H1 (cell line): ENCODE results near the gene EXOSC10. TPM values are rescaled to one million over a fixed set of nuclear protein-coding genes. Genes with fewer than 3 reads are reported as not detected.

Source experiments
- CTCF ChIA-PET: fragments of 300-600 bp; sonication (Branson Sonifier 250); formaldehyde crosslinking; loops from one replicate; lab custom pipeline; 2021; ENCODE audit not compliant: partially characterized antibody; lab: Charles Lee
- POLR2A ChIA-PET: fragments of 300-600 bp; sonication (Branson Sonifier 250); formaldehyde crosslinking; loops from one replicate; lab custom pipeline; 2021; ENCODE audit warnings: inconsistent platforms; ENCODE audit not compliant: partially characterized antibody; lab: Charles Lee
- DNase-seq, 2 experiments: peaks; one replicate each; pipeline versions ENCODE4 v3.0.0 to v3.0.0-alpha.2; 2010 to 2022; ENCODE audit warnings: low spot score in 2 of 2, low read depth in 1 of 2, mixed read lengths in 1 of 2
- FAIRE-seq: peaks from 2 replicates; lab custom pipeline; 2011; peaks lifted over from hg19 to GRCh38; lab: Jason Lieb, UNC
- H2AFZ ChIP-seq: 2 replicates; pipeline ENCODE4 v1.8.1; 2012; ENCODE audit warnings: low read length, inconsistent platforms
- H2AK5ac ChIP-seq: 2 replicates; pipeline ENCODE4 v1.6.1; 2013; ENCODE audit warnings: low read depth, low read length
- H2BK120ac ChIP-seq: replicated peaks from 2 replicates; pipeline ENCODE3; 2013; ENCODE audit warnings: low read depth, low read length, inconsistent platforms
- H2BK12ac ChIP-seq: 2 replicates; pipeline ENCODE4 v1.6.1; 2013; ENCODE audit warnings: low read depth, low read length
- H2BK15ac ChIP-seq: 2 replicates; pipeline ENCODE4 v1.6.1; 2013; ENCODE audit warnings: low read length
- H2BK20ac ChIP-seq: 2 replicates; pipeline ENCODE4 v1.6.1; 2013; ENCODE audit warnings: low read length
- H2BK5ac ChIP-seq: 2 replicates; pipeline ENCODE4 v1.6.1; 2013; ENCODE audit warnings: low read depth, low read length
- H3K14ac ChIP-seq: 2 replicates; pipeline ENCODE4 v1.6.1; 2013; ENCODE audit warnings: inconsistent platforms; ENCODE audit not compliant: insufficient read length
- H3K18ac ChIP-seq: 2 replicates; pipeline ENCODE4 v1.6.1; 2013; ENCODE audit warnings: low read length; ENCODE audit errors: extremely low read depth
- H3K23ac ChIP-seq: 2 replicates; pipeline ENCODE4 v1.6.1; 2013; ENCODE audit warnings: inconsistent platforms; ENCODE audit not compliant: insufficient read length
- H3K23me2 ChIP-seq: 2 replicates; pipeline ENCODE4 v1.6.1; 2013; ENCODE audit warnings: low read depth, low read length
- H3K27ac ChIP-seq: 2 replicates; pipeline ENCODE4 v1.6.1; 2011; ENCODE audit warnings: low read depth, low read length, inconsistent platforms
- H3K27me3 ChIP-seq, 4 experiments: replicated peaks in 1 of 4; 1 replicate in 1 of 4; 2 replicates in 3 of 4; pipeline versions ENCODE4 v1.6.1 to v1.8.1; 2011 to 2013; ENCODE audit warnings: low read length in 3 of 4, mild to moderate bottlenecking in 3 of 4, inconsistent platforms in 2 of 4, mixed read lengths in 2 of 4, moderate library complexity in 1 of 4; ENCODE audit not compliant: control insufficient read depth in 3 of 4, insufficient read depth in 3 of 4; ENCODE audit errors: extremely low read depth in 1 of 4
- H3K36me3 ChIP-seq, 4 experiments: 2 replicates each; pipeline versions ENCODE4 v1.6.1 to v1.8.1; 2011 to 2013; ENCODE audit warnings: mild to moderate bottlenecking in 4 of 4, low read length in 3 of 4, moderate library complexity in 2 of 4, control low read depth in 1 of 4, inconsistent platforms in 1 of 4; ENCODE audit not compliant: insufficient read depth in 4 of 4, control insufficient read depth in 2 of 4
- H3K4ac ChIP-seq: replicated peaks from 2 replicates; pipeline ENCODE3; 2013; ENCODE audit warnings: low read length, low read depth, mixed read lengths, inconsistent platforms; ENCODE audit not compliant: insufficient read length
- H3K4me1 ChIP-seq, 4 experiments: replicated peaks in 1 of 4; 1 replicate in 1 of 4; 2 replicates in 3 of 4; pipeline versions ENCODE4 v1.6.1 to v1.8.1; 2011 to 2013; ENCODE audit warnings: low read length in 3 of 4, inconsistent platforms in 2 of 4, mixed read lengths in 1 of 4; ENCODE audit not compliant: insufficient read depth in 4 of 4, control insufficient read depth in 3 of 4
- H3K4me2 ChIP-seq, 2 experiments: 2 replicates each; pipeline versions ENCODE4 v1.6.1 to v1.8.1; 2011 to 2013; ENCODE audit warnings: low read depth in 2 of 2, low read length in 2 of 2, control low read depth in 1 of 2, inconsistent platforms in 1 of 2, mild to moderate bottlenecking in 1 of 2; ENCODE audit not compliant: insufficient read depth in 1 of 2
- H3K4me3 ChIP-seq, 4 experiments: fragments of 200-600, 300-600 bp in 1 of 4; sonication (generic), shearing (Covaris generic), sonication (Bioruptor Twin) in 1 of 4; 2 replicates each; pipeline versions ENCODE4 v1.5.1 to v1.8.1; 2011 to 2016; ENCODE audit warnings: low read length in 4 of 4, low read depth in 3 of 4, control low read depth in 2 of 4, inconsistent platforms in 2 of 4, mild to moderate bottlenecking in 2 of 4, mixed read lengths in 1 of 4, moderate library complexity in 1 of 4; ENCODE audit not compliant: insufficient read depth in 2 of 4; ENCODE audit errors: extremely low read depth in 1 of 4
- H3K56ac ChIP-seq: replicated peaks from 2 replicates; pipeline ENCODE3; 2013; ENCODE audit warnings: low read depth, mild to moderate bottlenecking, mixed read lengths, low read length, inconsistent platforms; ENCODE audit not compliant: insufficient read length
- H3K79me1 ChIP-seq: 2 replicates; pipeline ENCODE4 v1.6.1; 2013; ENCODE audit warnings: low read depth, low read length, control low read depth
- H3K79me2 ChIP-seq, 2 experiments: 2 replicates each; pipeline versions ENCODE4 v1.6.1 to v1.8.1; 2012 to 2013; ENCODE audit warnings: low read length in 2 of 2, mild to moderate bottlenecking in 2 of 2, inconsistent platforms in 1 of 2; ENCODE audit not compliant: insufficient read depth in 2 of 2, control insufficient read depth in 1 of 2
- H3K9ac ChIP-seq, 4 experiments: replicated peaks in 1 of 4; 1 replicate in 1 of 4; 2 replicates in 3 of 4; pipeline versions ENCODE4 v1.6.1 to v1.8.1; 2011 to 2013; ENCODE audit warnings: low read depth in 3 of 4, low read length in 3 of 4, control low read depth in 2 of 4, mild to moderate bottlenecking in 2 of 4, moderate library complexity in 2 of 4, inconsistent platforms in 1 of 4; ENCODE audit errors: extremely low read depth in 1 of 4
- H3K9me3 ChIP-seq, 2 experiments: 2 replicates each; pipeline versions ENCODE4 v1.6.1 to v1.8.1; 2012 to 2013; ENCODE audit warnings: mild to moderate bottlenecking in 2 of 2, moderate library complexity in 2 of 2, control low read depth in 1 of 2, inconsistent platforms in 1 of 2, low read depth in 1 of 2, low read length in 1 of 2, mixed read lengths in 1 of 2; ENCODE audit not compliant: insufficient read depth in 2 of 2
- H4K20me1 ChIP-seq, 2 experiments: replicated peaks in 1 of 2; 2 replicates each; pipeline versions ENCODE3 to v1.8.1; 2011 to 2013; ENCODE audit warnings: inconsistent platforms in 2 of 2, low read length in 2 of 2, mild to moderate bottlenecking in 1 of 2; ENCODE audit not compliant: insufficient read depth in 2 of 2, control insufficient read depth in 1 of 2
- H4K5ac ChIP-seq: 2 replicates; pipeline ENCODE4 v1.6.1; 2013; ENCODE audit warnings: low read length, low read depth, mixed read lengths, inconsistent platforms; ENCODE audit not compliant: insufficient read length
- H4K8ac ChIP-seq: 2 replicates; pipeline ENCODE4 v1.8.0; 2013; ENCODE audit warnings: mild to moderate bottlenecking, moderate library complexity, low read length, inconsistent platforms; ENCODE audit not compliant: insufficient read depth; ENCODE audit errors: extremely low read depth
- H4K91ac ChIP-seq: replicated peaks from 2 replicates; pipeline ENCODE3; 2013; ENCODE audit warnings: low read length, mixed read lengths, inconsistent platforms; ENCODE audit not compliant: insufficient read length
- CHD1 ChIP-seq: IDR thresholded peaks from 2 replicates; pipeline ENCODE4 v1.6.1; 2012; ENCODE audit warnings: low read depth, low read length, improper control_type of control experiment
- CREB1 ChIP-seq: IDR thresholded peaks from 2 replicates; pipeline ENCODE4 v1.6.1; 2012; ENCODE audit warnings: inconsistent platforms
- FOSL1 ChIP-seq: IDR thresholded peaks from 2 replicates; pipeline ENCODE4 v1.6.1; 2011; ENCODE audit warnings: mild to moderate bottlenecking, low read depth, low read length, moderate library complexity; ENCODE audit not compliant: insufficient read depth
- GTF2F1 ChIP-seq: IDR thresholded peaks from 2 replicates; pipeline ENCODE4 v1.6.1; 2012; ENCODE audit warnings: low read depth, low read length, improper control_type of control experiment, borderline replicate concordance
- KDM4A ChIP-seq: IDR thresholded peaks from one replicate; pipeline ENCODE4 v1.7.1; 2012; ENCODE audit warnings: low read depth, mild to moderate bottlenecking, moderate library complexity, low read length, inconsistent platforms; ENCODE audit not compliant: severe bottlenecking
- POLR2A ChIP-seq, 2 experiments: IDR thresholded peaks; 1 replicate in 1 of 2; 2 replicates in 1 of 2; pipeline ENCODE4 v1.6.1; 2011; ENCODE audit warnings: low read depth in 2 of 2, low read length in 2 of 2, mild to moderate bottlenecking in 2 of 2; ENCODE audit errors: control extremely low read depth in 1 of 2
- RAD21 ChIP-seq, 2 experiments: IDR thresholded peaks in 1 of 2; conservative IDR thresholded peaks in 1 of 2; 2 replicates each; pipeline ENCODE4 v1.6.1; 2011; ENCODE audit warnings: low read depth in 2 of 2, low read length in 2 of 2, improper control_type of control experiment in 1 of 2, inconsistent platforms in 1 of 2, mild to moderate bottlenecking in 1 of 2, moderate library complexity in 1 of 2
- RFX5 ChIP-seq: IDR thresholded peaks from 2 replicates; pipeline ENCODE4 v1.6.1; 2011; ENCODE audit warnings: low read depth, low read length, improper control_type of control experiment, borderline replicate concordance
- YY1 ChIP-seq: IDR thresholded peaks from 2 replicates; pipeline ENCODE4 v1.6.1; 2011; ENCODE audit warnings: low read depth, mild to moderate bottlenecking, low read length
- WGBS, 2 experiments: shearing (Covaris generic) in 1 of 2; methylation state at CpG; one replicate each; pipeline versions ENCODE4 v1.1.6 to v1.1.7; 2013 to 2015; ENCODE audit warnings: low lambda C conversion rate in 2 of 2, mixed read lengths in 2 of 2, inconsistent platforms in 1 of 2, low coverage in 1 of 2, missing lambda C conversion rate in 1 of 2; ENCODE audit not compliant: insufficient replicate concordance in 2 of 2, insufficient coverage in 1 of 2, insufficient read length in 1 of 2; ENCODE audit errors: extremely low coverage in 1 of 2, missing lambda C conversion rate in 1 of 2; 5-methylcytosine and 5-hydroxymethylcytosine counted together
- polyA plus RNA-seq, 7 experiments: library from polyadenylated mRNA; depleted of rRNA in 3 of 7; stranded (reverse) in 5 of 7; unstranded in 2 of 7; fragments of >200 nt in 5 of 7; fragments of 200-250 nt in 2 of 7; gene quantifications; 1 replicate in 5 of 7; 2 replicates in 1 of 7; 4 replicates in 1 of 7; pipeline versions ENCODE4 v1.2.1 to v1.2.3, GENCODE V29; 2011 to 2013; ENCODE audit warnings: missing spikeins in 2 of 7, mixed read lengths in 2 of 7
- total RNA-seq: library from RNA; stranded (reverse); fragmentation: NEBNext Ultra II Directional; extraction: Animal tissue kit (Norgen Biotek cat#: 25700); gene quantifications from 2 replicates; pipeline ENCODE4 v1.2.1, GENCODE V29; 2021
- TF ChIP-seq, protein P1 (sequence below): IDR thresholded peaks from 2 replicates; pipeline ENCODE4 v1.6.1; 2012; ENCODE audit warnings: inconsistent platforms
- TF ChIP-seq, protein P2 (sequence below), 3 experiments: IDR thresholded peaks; 1 replicate in 2 of 3; 2 replicates in 1 of 3; pipeline versions ENCODE4 v1.5.1 to v1.6.1; 2011; ENCODE audit warnings: low read length in 3 of 3, mild to moderate bottlenecking in 3 of 3, inconsistent platforms in 2 of 3, low read depth in 1 of 3, moderate library complexity in 1 of 3; ENCODE audit not compliant: insufficient read depth in 1 of 3; ENCODE audit errors: control extremely low read depth in 1 of 3

The EXOSC10 gene
- total and polyA plus RNA-seq, 2 of the 8 experiments (the other 6 are each of a cell fraction or from before 2014, with no cell fraction given) = 57.9 to 86.1 TPM

DNA sequence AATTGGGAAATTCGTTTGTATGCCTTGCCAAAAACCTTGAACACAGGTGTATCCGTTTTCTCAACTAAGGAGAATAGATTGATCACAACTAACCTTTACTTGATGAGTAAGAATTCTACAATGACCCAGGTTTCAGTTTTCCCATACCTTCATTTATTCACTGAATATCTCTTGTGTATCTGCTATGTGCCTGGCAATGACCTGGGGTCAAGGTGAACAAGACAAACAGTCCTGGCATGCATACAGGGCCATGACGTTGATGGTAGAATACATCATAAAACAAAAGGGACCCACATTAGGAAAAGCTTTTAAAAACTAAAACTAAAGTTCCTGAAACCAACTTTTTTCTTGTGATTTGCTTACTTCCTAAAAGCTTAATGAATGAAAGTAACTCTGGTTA lies 32.1 kb upstream of the EXOSC10 start:
- H2BK20ac ChIP-seq = no peak overlapping the region
- H2BK12ac ChIP-seq = no peak overlapping the region
- H2AFZ ChIP-seq = no peak overlapping the region
- no peak overlapping the region for H3K23ac ChIP-seq
- no peaks in the 10 kb centered on the region for H3K9me3 ChIP-seq
- H3K4me2 ChIP-seq = no peak overlapping the region
- peaks cover 33 to 81% (median 65%) of the 10 kb centered on the region in 4 experiments for H3K36me3 ChIP-seq
- H3K27me3 ChIP-seq = no peaks in the 10 kb centered on the region
- H2BK120ac ChIP-seq = no peak overlapping the region
- DNase-seq (no peak), FAIRE-seq (no peak)
- 86% methylated on average over 3 of the region's 3 CpGs; no CpG with 5 or more reads in 1 of the 2 experiments for WGBS, 2 experiments
- H4K20me1 ChIP-seq = peaks cover 0 to 3% of the 10 kb centered on the region in 2 experiments
- no peak overlapping the region for H3K14ac ChIP-seq
- H2BK5ac ChIP-seq = no peak overlapping the region
- H3K4me1 ChIP-seq = no peaks in the 10 kb centered on the region
- no peak overlapping the region for H4K5ac ChIP-seq
- no peak overlapping the region for H3K9ac ChIP-seq
- no peak overlapping the region for H2BK15ac ChIP-seq
- no peaks in the 10 kb centered on the region for H3K23me2 ChIP-seq
- no peak overlapping the region for H4K8ac ChIP-seq
- ChIA-PET POLR2A (interaction anchor here (1.4 kb wide), 1 partner anchor 33 kb away, joined by 4 read pairs; the partner anchor contains the start of gene EXOSC10), CTCF (interaction anchor here (1.4 to 2.0 kb wide), 4 partner anchors 14 to 93 kb away, joined by 3 to 7 read pairs (median 4); no protein-coding TSS in a partner anchor)
- H3K4ac ChIP-seq = no peak overlapping the region
- H3K27ac ChIP-seq = no peak overlapping the region
- H3K79me1 ChIP-seq = no peaks in the 10 kb centered on the region; the same call in 1 of the 2 replicates
- no peak overlapping the region for H3K4me3 ChIP-seq
- no peak overlapping the region for H3K56ac ChIP-seq
- no peaks in the 10 kb centered on the region for H3K79me2 ChIP-seq
- no peak overlapping the region for H4K91ac ChIP-seq
- no peak overlapping the region for H3K18ac ChIP-seq
- no peak overlapping the region for H2AK5ac ChIP-seq
- TF ChIP-seq GTF2F1 (no peak), RFX5 (no peak), RAD21 (IDR thresholded peaks at IDR 0.05 in 1 of 2, conservative IDR thresholded peaks at IDR 0.05 in 1 of 2; ENCODE audit: low read depth in 2 of 2, low read length in 2 of 2) (no peak), CHD1 (no peak), KDM4A (no peak), FOSL1 (no peak), POLR2A (IDR thresholded peaks at IDR 0.05; ENCODE audit: control extremely low read depth in 1 of 2, low read depth in 2 of 2, low read length in 2 of 2) (no peak), YY1 (no peak), CREB1 (no peak)
- TF ChIP-seq, protein P1, sequence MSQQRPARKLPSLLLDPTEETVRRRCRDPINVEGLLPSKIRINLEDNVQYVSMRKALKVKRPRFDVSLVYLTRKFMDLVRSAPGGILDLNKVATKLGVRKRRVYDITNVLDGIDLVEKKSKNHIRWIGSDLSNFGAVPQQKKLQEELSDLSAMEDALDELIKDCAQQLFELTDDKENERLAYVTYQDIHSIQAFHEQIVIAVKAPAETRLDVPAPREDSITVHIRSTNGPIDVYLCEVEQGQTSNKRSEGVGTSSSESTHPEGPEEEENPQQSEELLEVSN = no peak
- TF ChIP-seq, protein P2, sequence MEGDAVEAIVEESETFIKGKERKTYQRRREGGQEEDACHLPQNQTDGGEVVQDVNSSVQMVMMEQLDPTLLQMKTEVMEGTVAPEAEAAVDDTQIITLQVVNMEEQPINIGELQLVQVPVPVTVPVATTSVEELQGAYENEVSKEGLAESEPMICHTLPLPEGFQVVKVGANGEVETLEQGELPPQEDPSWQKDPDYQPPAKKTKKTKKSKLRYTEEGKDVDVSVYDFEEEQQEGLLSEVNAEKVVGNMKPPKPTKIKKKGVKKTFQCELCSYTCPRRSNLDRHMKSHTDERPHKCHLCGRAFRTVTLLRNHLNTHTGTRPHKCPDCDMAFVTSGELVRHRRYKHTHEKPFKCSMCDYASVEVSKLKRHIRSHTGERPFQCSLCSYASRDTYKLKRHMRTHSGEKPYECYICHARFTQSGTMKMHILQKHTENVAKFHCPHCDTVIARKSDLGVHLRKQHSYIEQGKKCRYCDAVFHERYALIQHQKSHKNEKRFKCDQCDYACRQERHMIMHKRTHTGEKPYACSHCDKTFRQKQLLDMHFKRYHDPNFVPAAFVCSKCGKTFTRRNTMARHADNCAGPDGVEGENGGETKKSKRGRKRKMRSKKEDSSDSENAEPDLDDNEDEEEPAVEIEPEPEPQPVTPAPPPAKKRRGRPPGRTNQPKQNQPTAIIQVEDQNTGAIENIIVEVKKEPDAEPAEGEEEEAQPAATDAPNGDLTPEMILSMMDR (IDR thresholded peaks at IDR 0.05; ENCODE audit: control extremely low read depth in 1 of 3, insufficient read depth in 1 of 3, low read depth in 1 of 3, low read length in 3 of 3) = no peak
